GM12878 (cell line): ENCODE results near the gene GRIK3.

Experiments
- CTCF ChIP-seq, 3 experiments: IDR thresholded peaks in 2 of 3; conservative IDR thresholded peaks in 1 of 3; 2 replicates each; pipeline ENCODE4 v1.5.1; 2011; ENCODE audit warnings: low read depth in 3 of 3, low read length in 3 of 3, mild to moderate bottlenecking in 3 of 3, control low read depth in 2 of 3, moderate library complexity in 2 of 3, inconsistent platforms in 1 of 3, mixed read lengths in 1 of 3; ENCODE audit not compliant: control insufficient read depth in 2 of 3, insufficient read depth in 1 of 3; ENCODE audit errors: extremely low read depth in 1 of 3
- FOXM1 ChIP-seq: IDR thresholded peaks from 2 replicates; pipeline ENCODE4 v1.6.1; 2012; ENCODE audit warnings: low read depth, mild to moderate bottlenecking, inconsistent platforms, low read length, moderate library complexity
- NFYB ChIP-seq: IDR thresholded peaks from 2 replicates; pipeline ENCODE4 v1.6.1; 2011; ENCODE audit warnings: low read depth, mild to moderate bottlenecking, low read length, improper control_type of control experiment, moderate library complexity; ENCODE audit not compliant: insufficient read depth
- NRF1 ChIP-seq: conservative IDR thresholded peaks from 2 replicates; pipeline ENCODE4 v1.6.1; 2011; ENCODE audit warnings: mild to moderate bottlenecking, low read depth, low read length, improper control_type of control experiment
- PML ChIP-seq: IDR thresholded peaks from 2 replicates; pipeline ENCODE4 v1.6.1; 2012; ENCODE audit warnings: low read length, inconsistent platforms
- POLR2A ChIP-seq: IDR thresholded peaks from 2 replicates; pipeline ENCODE4 v1.6.1; 2011; ENCODE audit warnings: low read depth, mild to moderate bottlenecking, low read length
- SIN3A ChIP-seq: IDR thresholded peaks from 2 replicates; pipeline ENCODE4 v1.6.1; 2012; ENCODE audit warnings: low read depth, low read length, improper control_type of control experiment
- SREBF1 ChIP-seq: IDR thresholded peaks from 2 replicates; pipeline ENCODE4 v1.6.1; 2012; ENCODE audit warnings: mild to moderate bottlenecking, low read length
- TAF1 ChIP-seq: IDR thresholded peaks from 2 replicates; pipeline ENCODE4 v1.6.1; 2011; ENCODE audit warnings: mild to moderate bottlenecking, low read depth, low read length, borderline replicate concordance
- TCF3 ChIP-seq: IDR thresholded peaks from 2 replicates; pipeline ENCODE4 v1.6.1; 2012; ENCODE audit warnings: low read depth, mild to moderate bottlenecking, low read length, borderline replicate concordance; ENCODE audit not compliant: insufficient read depth
- ZBTB33 ChIP-seq: fragments of 450-650 bp; IDR thresholded peaks from 2 replicates; pipeline ENCODE4 v1.6.1; 2017; ENCODE audit warnings: mild to moderate bottlenecking

DNA sequence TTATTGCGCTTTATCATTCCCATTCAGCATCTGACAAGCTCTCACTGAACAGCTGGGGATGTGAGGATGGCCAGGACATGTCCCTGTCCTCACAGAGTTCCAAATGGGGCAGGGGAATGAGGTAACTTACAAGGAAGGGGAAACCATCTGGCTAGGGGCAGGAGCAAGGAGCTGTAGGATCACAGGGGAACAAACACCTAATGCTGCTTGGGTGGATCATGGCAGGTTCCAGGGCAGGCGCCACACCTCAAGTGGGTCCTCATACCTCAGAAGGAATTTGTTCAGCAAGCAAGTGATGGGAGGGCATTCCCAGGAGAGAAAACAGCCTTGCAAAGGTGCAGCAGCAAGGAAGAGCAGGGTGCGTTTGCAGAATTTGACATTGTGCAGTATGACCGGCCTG lies 35.1 kb upstream of the GRIK3 start:
- no peak for TF ChIP-seq CTCF (IDR thresholded peaks at IDR 0.05 in 2 of 3, conservative IDR thresholded peaks at IDR 0.05 in 1 of 3; ENCODE audit: control insufficient read depth in 2 of 3, extremely low read depth in 1 of 3, insufficient read depth in 1 of 3, low read depth in 3 of 3, low read length in 3 of 3)
- TF ChIP-seq ZBTB33, result no peak
- no peak for TF ChIP-seq SIN3A
- no peak for TF ChIP-seq NRF1
- TF ChIP-seq TCF3, result no peak
- TF ChIP-seq SREBF1, result no peak
- TF ChIP-seq POLR2A, result no peak
- no peak for TF ChIP-seq PML
- TF ChIP-seq TAF1, result no peak
- no peak for TF ChIP-seq FOXM1
- no peak for TF ChIP-seq NFYB
